Measurements from ENCODE around the gene TCF19. TPM values are rescaled to one million over a fixed set of nuclear protein-coding genes. Genes with fewer than 3 reads are reported as not detected.

Gene TCF19
- total RNA-seq, 1 donor from 2014 or later, result 17.3 TPM

- ATAC-seq (ENCODE audit: low read depth) (no peak), DNase-seq (no peak)
- ChIA-PET CTCF (no interaction called here), POLR2A (interaction anchor here (0.5 to 0.6 kb wide), 3 partner anchors 64 to 508 kb away, joined by 3 to 7 read pairs (median 7); no protein-coding TSS in a partner anchor)
- Mint-ChIP-seq H3K9me3 (no peaks in the 10 kb centered on the region), H3K27me3 (peaks cover 18% of the 10 kb centered on the region), H3K4me3 (no peak overlapping the region), H3K27ac (no peak overlapping the region), H3K36me3 (ENCODE audit: low read depth) (no peaks in the 10 kb centered on the region), H3K4me1 (peaks cover 3% of the 10 kb centered on the region)
- intact Hi-C loops (cut with micrococcal nuclease), result no loop called here
- TF ChIP-seq, protein P1, sequence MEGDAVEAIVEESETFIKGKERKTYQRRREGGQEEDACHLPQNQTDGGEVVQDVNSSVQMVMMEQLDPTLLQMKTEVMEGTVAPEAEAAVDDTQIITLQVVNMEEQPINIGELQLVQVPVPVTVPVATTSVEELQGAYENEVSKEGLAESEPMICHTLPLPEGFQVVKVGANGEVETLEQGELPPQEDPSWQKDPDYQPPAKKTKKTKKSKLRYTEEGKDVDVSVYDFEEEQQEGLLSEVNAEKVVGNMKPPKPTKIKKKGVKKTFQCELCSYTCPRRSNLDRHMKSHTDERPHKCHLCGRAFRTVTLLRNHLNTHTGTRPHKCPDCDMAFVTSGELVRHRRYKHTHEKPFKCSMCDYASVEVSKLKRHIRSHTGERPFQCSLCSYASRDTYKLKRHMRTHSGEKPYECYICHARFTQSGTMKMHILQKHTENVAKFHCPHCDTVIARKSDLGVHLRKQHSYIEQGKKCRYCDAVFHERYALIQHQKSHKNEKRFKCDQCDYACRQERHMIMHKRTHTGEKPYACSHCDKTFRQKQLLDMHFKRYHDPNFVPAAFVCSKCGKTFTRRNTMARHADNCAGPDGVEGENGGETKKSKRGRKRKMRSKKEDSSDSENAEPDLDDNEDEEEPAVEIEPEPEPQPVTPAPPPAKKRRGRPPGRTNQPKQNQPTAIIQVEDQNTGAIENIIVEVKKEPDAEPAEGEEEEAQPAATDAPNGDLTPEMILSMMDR (IDR thresholded peaks at IDR 0.05), result no peak
These were observed 35.3 kb upstream of the TCF19 start for GRCh38 chr6:31122791-31123706.

DNA sequence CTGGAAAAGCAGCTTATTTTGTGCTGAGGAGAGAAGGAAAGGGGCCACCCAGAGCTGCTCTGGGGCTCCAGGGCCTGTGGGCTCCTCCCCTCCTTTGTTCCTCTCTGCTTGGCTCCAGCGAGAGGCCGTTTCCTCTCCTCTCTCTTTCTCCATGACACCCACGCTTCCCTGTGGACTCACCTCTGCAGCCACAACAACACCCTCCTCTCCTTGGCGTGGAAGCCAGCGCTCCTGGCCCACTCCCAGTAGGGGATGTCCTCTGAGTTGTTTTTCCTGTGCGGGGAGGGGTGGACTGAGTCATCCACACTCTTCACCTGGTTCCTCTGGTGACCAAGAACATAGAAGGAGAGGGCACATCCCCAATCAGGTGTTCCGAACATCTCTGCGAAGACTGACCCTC is 33.2 kb upstream of the TCF19 start:
- CTCF ChIA-PET, result no interaction called here
- POLR2A ChIA-PET, result interaction anchor here (0.5 to 0.6 kb wide), 2 partner anchors 11 to 396 kb away, joined by 3 to 4 read pairs; partner anchors contain the start of gene PSORS1C1
- Mint-ChIP-seq H3K27me3 (peaks cover 22% of the 10 kb centered on the region), H3K9me3 (no peaks in the 10 kb centered on the region), H3K4me3 (no peak overlapping the region), H3K36me3 (ENCODE audit: low read depth) (no peaks in the 10 kb centered on the region), H3K4me1 (peaks cover 5% of the 10 kb centered on the region), H3K27ac (no peak overlapping the region)
- DNase-seq (no peak), ATAC-seq (ENCODE audit: low read depth) (no peak)
- TF ChIP-seq, protein P1 (IDR thresholded peaks at IDR 0.05), result no peak
- intact Hi-C loops (cut with micrococcal nuclease), result no loop called here

DNA sequence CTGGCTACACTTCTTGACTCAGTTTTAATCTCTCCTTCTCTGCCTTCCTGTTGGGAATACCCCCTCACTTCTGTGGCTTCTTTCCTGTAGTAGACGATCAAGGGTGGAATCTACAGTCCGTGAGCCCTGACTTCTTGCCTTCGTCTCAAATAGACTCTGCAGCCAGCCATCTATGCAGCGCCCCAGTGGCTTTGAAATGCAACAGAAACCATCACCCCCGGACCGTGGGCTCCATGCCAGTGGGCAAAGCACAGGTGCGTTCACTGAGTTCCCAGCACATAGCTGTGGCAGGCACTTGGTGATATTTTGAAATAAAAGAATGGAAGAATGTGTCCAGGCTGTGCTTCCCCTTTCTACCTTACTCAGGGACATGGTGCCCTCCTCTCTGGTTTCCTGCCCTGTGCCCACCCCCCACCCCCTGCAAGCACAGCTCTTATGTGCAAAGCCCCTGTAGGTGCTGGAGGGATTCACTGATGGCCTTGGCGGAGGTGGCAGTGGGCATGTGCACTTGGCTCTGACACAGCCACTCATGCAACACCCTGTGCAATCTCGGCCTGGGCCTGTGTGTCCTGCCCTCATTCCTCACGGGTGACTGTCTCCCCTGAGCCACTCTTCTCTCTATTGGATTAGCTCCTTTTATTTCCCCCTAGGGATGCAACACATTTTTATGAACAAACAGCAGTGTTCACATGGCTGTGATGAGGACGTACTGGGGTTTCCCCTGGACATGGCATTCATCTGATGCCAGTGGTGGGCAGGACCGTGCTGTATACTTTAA is 32.6 kb upstream of the TCF19 start:
- intact Hi-C loops (cut with micrococcal nuclease), result no loop called here
- Mint-ChIP-seq H3K27ac (no peak overlapping the region), H3K9me3 (no peaks in the 10 kb centered on the region), H3K4me3 (no peak overlapping the region), H3K36me3 (ENCODE audit: low read depth) (no peaks in the 10 kb centered on the region), H3K4me1 (peaks cover 5% of the 10 kb centered on the region), H3K27me3 (peaks cover 22% of the 10 kb centered on the region)
- ChIA-PET CTCF (no interaction called here), POLR2A (interaction anchor here (0.6 kb wide), 1 partner anchor 395 kb away, joined by 4 read pairs; no protein-coding TSS in a partner anchor)
- no peak for DNase-seq
- ATAC-seq (ENCODE audit: low read depth), result no peak
- TF ChIP-seq, protein P1 (IDR thresholded peaks at IDR 0.05), result no peak

GRCh38 chr6:31126396-31127175 is 31.8 kb upstream of the TCF19 start:
- ATAC-seq (ENCODE audit: low read depth) (no peak), DNase-seq (no peak)
- H3K36me3 Mint-ChIP-seq (ENCODE audit: low read depth), result no peaks in the 10 kb centered on the region
- no peak overlapping the region for H3K27ac Mint-ChIP-seq
- peaks cover 5% of the 10 kb centered on the region for H3K4me1 Mint-ChIP-seq
- peaks cover 20% of the 10 kb centered on the region for H3K27me3 Mint-ChIP-seq
- intact Hi-C loops (cut with micrococcal nuclease), result no loop called here
- no peaks in the 10 kb centered on the region for H3K9me3 Mint-ChIP-seq
- no peak overlapping the region for H3K4me3 Mint-ChIP-seq
- ChIA-PET POLR2A (interaction anchor here (0.5 kb wide), 1 partner anchor 83 kb away, joined by 4 read pairs; no protein-coding TSS in a partner anchor), CTCF (interaction anchor here (1.5 to 1.9 kb wide), 2 partner anchors 240 to 254 kb away, joined by 3 to 7 read pairs; no protein-coding TSS in a partner anchor)
- TF ChIP-seq, protein P1 (IDR thresholded peaks at IDR 0.05), result no peak

Measured in activated B cell treated with CpG ODN at 0.5 μM for 24 hours (primary cell).